HepG2 (cell line): ENCODE measurements around the gene ESYT1. TPM values are rescaled to one million over a fixed set of nuclear protein-coding genes. Genes with fewer than 3 reads are reported as not detected.

Experiments
- ATRX ChIP-seq: sonication (generic); formaldehyde crosslinking; IDR thresholded peaks from 2 replicates; pipeline ENCODE4 v1.4.0; 2020; ENCODE audit warnings: missing genetic modification reagents, borderline replicate concordance
- BATF2 ChIP-seq: sonication (generic); formaldehyde crosslinking; IDR thresholded peaks from 2 replicates; pipeline ENCODE4 v1.8.0; 2022; ENCODE audit warnings: mild to moderate bottlenecking, missing genetic modification reagents, moderate library complexity
- BCL6 ChIP-seq: IDR thresholded peaks from 2 replicates; pipeline ENCODE4 v1.6.1; 2016; ENCODE audit warnings: missing genetic modification reagents, missing compliant biosample characterization
- CCAR2 ChIP-seq: fragments of 200-400 bp; formaldehyde crosslinking; optimal IDR thresholded peaks from 2 replicates; pipeline ENCODE3; 2018; ENCODE audit warnings: low read depth, mild to moderate bottlenecking, low read length, moderate library complexity
- FOXC1 ChIP-seq: sonication (generic); formaldehyde crosslinking; IDR thresholded peaks from 2 replicates; pipeline ENCODE4 v1.8.0; 2022; ENCODE audit warnings: mild to moderate bottlenecking, missing genetic modification reagents, borderline replicate concordance
- HIVEP1 ChIP-seq: sonication (generic); formaldehyde crosslinking; IDR thresholded peaks from 2 replicates; pipeline ENCODE4 v1.4.0; 2020; ENCODE audit warnings: mild to moderate bottlenecking, missing genetic modification reagents
- HMGXB4 ChIP-seq, 2 experiments: sonication (generic) in 1 of 2; formaldehyde crosslinking in 1 of 2; IDR thresholded peaks; 2 replicates each; pipeline versions ENCODE4 v1.4.0 to v1.6.1; 2018 to 2020; ENCODE audit warnings: missing genetic modification reagents in 2 of 2, borderline replicate concordance in 1 of 2, low read depth in 1 of 2, mild to moderate bottlenecking in 1 of 2, missing biosample characterization in 1 of 2
- HOXA3 ChIP-seq: sonication (generic); formaldehyde crosslinking; IDR thresholded peaks from 2 replicates; pipeline ENCODE4 v1.5.0; 2020; ENCODE audit warnings: missing genetic modification reagents
- KDM2A ChIP-seq: sonication (generic); formaldehyde crosslinking; IDR thresholded peaks from 2 replicates; pipeline ENCODE4 v1.4.0; 2020; ENCODE audit warnings: low read depth, missing genetic modification reagents, borderline replicate concordance
- MLXIP ChIP-seq: sonication (generic); formaldehyde crosslinking; IDR thresholded peaks from 2 replicates; pipeline ENCODE4 v1.9.0; 2021; ENCODE audit warnings: missing genetic modification reagents, borderline replicate concordance
- PATZ1 ChIP-seq: sonication (generic); formaldehyde crosslinking; IDR thresholded peaks from 2 replicates; pipeline ENCODE4 v1.4.0; 2020; ENCODE audit warnings: missing genetic modification reagents
- PAXIP1 ChIP-seq: sonication (generic); formaldehyde crosslinking; conservative IDR thresholded peaks from 2 replicates; pipeline ENCODE4 v1.4.0; 2020; ENCODE audit warnings: mild to moderate bottlenecking, missing genetic modification reagents, moderate library complexity
- SOX5 ChIP-seq: IDR thresholded peaks from 2 replicates; pipeline ENCODE4 v1.6.1; 2016; ENCODE audit warnings: borderline replicate concordance
- TEAD2 ChIP-seq: sonication (generic); formaldehyde crosslinking; IDR thresholded peaks from 2 replicates; pipeline ENCODE4 v1.9.0; 2021; ENCODE audit warnings: missing genetic modification reagents
- ZFP90 ChIP-seq: sonication (generic); formaldehyde crosslinking; IDR thresholded peaks from 2 replicates; pipeline ENCODE4 v1.8.0; 2022; ENCODE audit warnings: missing genetic modification reagents, mild to moderate bottlenecking, inconsistent platforms, borderline replicate concordance
- ZNF337 ChIP-seq: sonication (generic); formaldehyde crosslinking; IDR thresholded peaks from 2 replicates; pipeline ENCODE4 v1.5.1; 2020; ENCODE audit warnings: missing genetic modification reagents, low read depth, mild to moderate bottlenecking, borderline replicate concordance
- ZNF382 ChIP-seq: sonication (generic); formaldehyde crosslinking; IDR thresholded peaks from 2 replicates; pipeline ENCODE4 v1.5.0; 2020; ENCODE audit warnings: missing genetic modification reagents, mild to moderate bottlenecking, borderline replicate concordance
- ZNF501 ChIP-seq: sonication (generic); formaldehyde crosslinking; IDR thresholded peaks from 2 replicates; pipeline ENCODE4 v1.5.1; 2020; ENCODE audit warnings: mild to moderate bottlenecking, moderate library complexity, missing genetic modification reagents
- polyA plus RNA-seq, 8 experiments: library from polyadenylated mRNA; depleted of rRNA in 3 of 8; stranded (reverse) in 7 of 8; unstranded in 1 of 8; fragments of >200 nt; fragmentation: Illumina TruSeq in 4 of 8; extraction: Trizol in 4 of 8; gene quantifications; 2 replicates each; pipeline versions ENCODE4 v1.2.1 to v1.2.3, GENCODE V29; 2011 to 2016; ENCODE audit warnings: low read depth in 4 of 8, missing spikeins in 1 of 8, mixed read lengths in 1 of 8; ENCODE audit not compliant: insufficient read depth in 1 of 8
- total RNA-seq, 5 experiments: library from RNA; depleted of rRNA; stranded (reverse); fragments of >200 nt; fragmentation: Illumina TruSeq; extraction: Trizol; gene quantifications; 2 replicates each; pipeline ENCODE4 v1.2.3, GENCODE V29; 2016; ENCODE audit warnings: low read depth in 1 of 5

ESYT1 gene
- total and polyA plus RNA-seq, 2 of the 13 experiments (the other 11 are each of a cell fraction or from before 2014, with no cell fraction given), result 66.9 to 71.0 TPM

GRCh38 chr12:56082967-56083366 is 45.1 kb upstream of the ESYT1 start (continued):
- TF ChIP-seq TEAD2 (CRISPR knock-in tag), result no peak
- TF ChIP-seq HIVEP1 (CRISPR knock-in tag), result no peak
- no peak for TF ChIP-seq ATRX (CRISPR knock-in tag)
- peak; percentile 43; the same call in 1 of the 2 replicates for TF ChIP-seq BCL6 (CRISPR knock-in tag)
- TF ChIP-seq PATZ1 (CRISPR knock-in tag), result peak; percentile 98
- no peak for TF ChIP-seq KDM2A (CRISPR knock-in tag)
- no peak for TF ChIP-seq ZFP90 (CRISPR knock-in tag)
- TF ChIP-seq CCAR2, result peak; percentile 2
- TF ChIP-seq ZNF337 (CRISPR knock-in tag), result no peak
- TF ChIP-seq MLXIP (CRISPR knock-in tag), result no peak
- no peak for TF ChIP-seq ZNF382
- no peak for TF ChIP-seq PAXIP1 (CRISPR knock-in tag)
- TF ChIP-seq FOXC1 (CRISPR knock-in tag), result no peak
- TF ChIP-seq HMGXB4 (CRISPR knock-in tag; IDR thresholded peaks at IDR 0.05; ENCODE audit: borderline replicate concordance in 1 of 2, low read depth in 1 of 2), result no peak
- TF ChIP-seq ZNF501 (CRISPR knock-in tag), result no peak
- peak; percentile 24; the same call in 1 of the 2 replicates for TF ChIP-seq SOX5 (CRISPR knock-in tag)
- TF ChIP-seq HOXA3 (CRISPR knock-in tag), result peak; percentile 11; the same call in 1 of the 2 replicates
- TF ChIP-seq BATF2 (CRISPR knock-in tag), result no peak
